PC-3 (cell line): Measurements from ENCODE around the gene POLR2E.

Experiments used
- EZH2 ChIP-seq: fragments of 300-600 bp; sonication (generic); IDR thresholded peaks from one replicate; pipeline ENCODE4 v1.6.1; 2017; ENCODE audit warnings: antibody characterized with exemption, mild to moderate bottlenecking, low read length; ENCODE audit not compliant: unreplicated experiment
- TF ChIP-seq, protein P1 (sequence below): fragments of 300-600 bp; sonication (generic); conservative IDR thresholded peaks from 2 replicates; pipeline ENCODE4 v1.5.1; 2017; ENCODE audit warnings: antibody characterized with exemption, low read depth, mild to moderate bottlenecking, low read length

DNA sequence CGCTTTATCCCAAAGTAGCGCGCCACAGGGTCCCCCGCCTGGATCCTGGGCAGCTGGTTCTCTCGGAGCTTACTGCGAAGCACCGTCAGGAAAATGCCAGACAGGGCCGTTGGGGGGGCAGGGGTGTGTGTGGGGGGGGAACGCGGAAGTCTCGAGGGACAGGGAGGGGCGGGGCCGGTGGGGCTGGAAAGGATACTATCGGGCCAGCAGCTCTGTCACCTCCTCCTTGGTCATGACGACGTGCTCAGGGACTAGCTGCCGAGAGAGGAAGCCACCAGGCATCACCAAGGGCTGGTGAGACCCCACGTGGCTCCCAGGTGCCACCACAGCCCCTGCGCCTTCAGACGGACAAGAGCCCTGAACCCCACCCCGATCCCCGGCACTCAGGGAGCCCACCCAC, 5.3 kb downstream of the POLR2E start:
- TF ChIP-seq, protein P1, sequence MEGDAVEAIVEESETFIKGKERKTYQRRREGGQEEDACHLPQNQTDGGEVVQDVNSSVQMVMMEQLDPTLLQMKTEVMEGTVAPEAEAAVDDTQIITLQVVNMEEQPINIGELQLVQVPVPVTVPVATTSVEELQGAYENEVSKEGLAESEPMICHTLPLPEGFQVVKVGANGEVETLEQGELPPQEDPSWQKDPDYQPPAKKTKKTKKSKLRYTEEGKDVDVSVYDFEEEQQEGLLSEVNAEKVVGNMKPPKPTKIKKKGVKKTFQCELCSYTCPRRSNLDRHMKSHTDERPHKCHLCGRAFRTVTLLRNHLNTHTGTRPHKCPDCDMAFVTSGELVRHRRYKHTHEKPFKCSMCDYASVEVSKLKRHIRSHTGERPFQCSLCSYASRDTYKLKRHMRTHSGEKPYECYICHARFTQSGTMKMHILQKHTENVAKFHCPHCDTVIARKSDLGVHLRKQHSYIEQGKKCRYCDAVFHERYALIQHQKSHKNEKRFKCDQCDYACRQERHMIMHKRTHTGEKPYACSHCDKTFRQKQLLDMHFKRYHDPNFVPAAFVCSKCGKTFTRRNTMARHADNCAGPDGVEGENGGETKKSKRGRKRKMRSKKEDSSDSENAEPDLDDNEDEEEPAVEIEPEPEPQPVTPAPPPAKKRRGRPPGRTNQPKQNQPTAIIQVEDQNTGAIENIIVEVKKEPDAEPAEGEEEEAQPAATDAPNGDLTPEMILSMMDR, result no peak
- no peak for TF ChIP-seq EZH2
